Endothelial cell of umbilical vein (primary cell): ENCODE data around the gene SYNE1. TPM values are rescaled to one million over a fixed set of nuclear protein-coding genes. Genes with fewer than 3 reads are reported as not detected.

Experiments used
- BruUV-seq: library from RNA; stranded (reverse); fragments of 400-500 nt; replicated peaks from 2 replicates; lab custom pipeline; 2021; lab: Mats Ljungman, UMichigan
- CTCF ChIA-PET: fragments of 300-600, 350-600 bp; sonication (Branson Sonifier 250); formaldehyde crosslinking; loops from one replicate; lab custom pipeline; 2021; ENCODE audit warnings: antibody characterized with exemption, inconsistent platforms; lab: Charles Lee
- POLR2A ChIA-PET: fragments of 300-600, 350-600 bp; sonication (Branson Sonifier 250); formaldehyde crosslinking; loops from one replicate; lab custom pipeline; 2021; ENCODE audit warnings: antibody characterized with exemption, inconsistent platforms; lab: Charles Lee
- DNase-seq: peaks from one replicate; pipeline ENCODE4 v3.0.0-alpha.2; 2011; ENCODE audit warnings: low read depth, low spot score
- FAIRE-seq: peaks from 2 replicates; lab custom pipeline; 2011; peaks lifted over from hg19 to GRCh38; lab: Jason Lieb, UNC
- H2AFZ ChIP-seq: 2 replicates; pipeline ENCODE4 v1.6.0; 2012; ENCODE audit warnings: low read depth, low read length, control low read depth, inconsistent platforms
- H3K27ac ChIP-seq: 2 replicates; pipeline ENCODE4 v1.5.1; 2011; ENCODE audit warnings: low read depth, mild to moderate bottlenecking, control low read depth, low read length, moderate library complexity; ENCODE audit not compliant: insufficient read depth
- H3K27me3 ChIP-seq, 2 experiments: 2 replicates each; pipeline versions ENCODE4 v1.6.0 to v1.6.1; 2011; ENCODE audit warnings: low read length in 2 of 2, mixed read lengths in 1 of 2; ENCODE audit not compliant: control insufficient read depth in 2 of 2, insufficient read depth in 2 of 2
- H3K36me3 ChIP-seq, 2 experiments: 2 replicates in 1 of 2; 3 replicates in 1 of 2; pipeline ENCODE4 v1.5.1; 2011; ENCODE audit warnings: low read length in 2 of 2, mild to moderate bottlenecking in 1 of 2, moderate library complexity in 1 of 2; ENCODE audit not compliant: control insufficient read depth in 2 of 2, insufficient read depth in 2 of 2; ENCODE audit errors: extremely low read depth in 1 of 2
- H3K4me1 ChIP-seq: 3 replicates; pipeline ENCODE4 v1.5.1; 2011; ENCODE audit warnings: mild to moderate bottlenecking, low read length; ENCODE audit not compliant: control insufficient read depth, insufficient read depth; ENCODE audit errors: extremely low read depth
- H3K4me2 ChIP-seq: 2 replicates; pipeline ENCODE4 v1.6.1; 2011; ENCODE audit warnings: low read length, control low read depth, mixed read lengths; ENCODE audit not compliant: insufficient read depth
- H3K4me3 ChIP-seq, 3 experiments: fragments of 200-600 bp in 1 of 3; sonication (generic), shearing (Covaris generic) in 1 of 3; replicated peaks in 1 of 3; 2 replicates each; pipeline ENCODE4 v1.5.1; 2011 to 2016; ENCODE audit warnings: control low read depth in 3 of 3, low read length in 3 of 3, mild to moderate bottlenecking in 2 of 3, inconsistent platforms in 1 of 3, low read depth in 1 of 3, moderate library complexity in 1 of 3; ENCODE audit not compliant: insufficient read depth in 1 of 3
- H3K79me2 ChIP-seq: 2 replicates; pipeline ENCODE4 v1.6.0; 2012; ENCODE audit warnings: low read length, inconsistent platforms; ENCODE audit not compliant: control insufficient read depth, insufficient read depth
- H3K9ac ChIP-seq: replicated peaks from 2 replicates; pipeline ENCODE3; 2011; ENCODE audit warnings: low read length, control low read depth; ENCODE audit not compliant: insufficient read depth; ENCODE audit errors: extremely low read depth
- H3K9me1 ChIP-seq: replicated peaks from 3 replicates; pipeline ENCODE4 v1.6.0; 2011; ENCODE audit warnings: mild to moderate bottlenecking, low read length; ENCODE audit not compliant: control insufficient read depth, insufficient read depth; ENCODE audit errors: extremely low read depth
- H3K9me3 ChIP-seq: replicated peaks from 2 replicates; pipeline ENCODE4 v1.5.1; 2012; ENCODE audit warnings: low read length, inconsistent platforms; ENCODE audit not compliant: control insufficient read depth, insufficient read depth
- H4K20me1 ChIP-seq: replicated peaks from 2 replicates; pipeline ENCODE3; 2011; ENCODE audit warnings: mild to moderate bottlenecking, low read length; ENCODE audit not compliant: control insufficient read depth, insufficient read depth; ENCODE audit errors: extremely low read depth
- FOS ChIP-seq: IDR thresholded peaks from 2 replicates; pipeline ENCODE4 v1.6.1; 2011; ENCODE audit warnings: mild to moderate bottlenecking, low read length, moderate library complexity, borderline replicate concordance; ENCODE audit not compliant: insufficient read depth
- GATA2 ChIP-seq: IDR thresholded peaks from 2 replicates; pipeline ENCODE4 v1.7.0; 2011; ENCODE audit warnings: low read depth, mild to moderate bottlenecking, moderate library complexity, mixed read lengths, low read length; ENCODE audit not compliant: insufficient read length, insufficient read depth
- JUN ChIP-seq: IDR thresholded peaks from 2 replicates; pipeline ENCODE4 v1.6.1; 2011; ENCODE audit warnings: borderline replicate concordance, low read depth; ENCODE audit not compliant: insufficient read length, insufficient read depth
- MYC ChIP-seq: IDR thresholded peaks from one replicate; pipeline ENCODE4 v1.6.1; 2011; ENCODE audit warnings: mild to moderate bottlenecking, low read depth, low read length
- POLR2A ChIP-seq: IDR thresholded peaks from 2 replicates; pipeline ENCODE4 v1.6.1; 2012; ENCODE audit warnings: low read depth, mild to moderate bottlenecking, control low read depth, low read length
- POLR2AphosphoS5 ChIP-seq: IDR thresholded peaks from 2 replicates; pipeline ENCODE4 v1.6.1; 2012; ENCODE audit warnings: low read depth, mild to moderate bottlenecking, control low read depth, low read length, moderate library complexity; ENCODE audit not compliant: insufficient read depth
- dilution Hi-C: fragments of 300-500 bp; cut with MboI; formaldehyde crosslinking; loops from one replicate; pipeline ENCODE4 v1.15.0; 2019; ENCODE audit warnings: low sequenced_read_pairs; ENCODE audit not compliant: extremely low pct_ligation_motif_present
- intact Hi-C: fragments of 100-400 bp; cut with micrococcal nuclease; formaldehyde crosslinking; loops from one replicate; pipeline ENCODE4 v1.10.0; 2022
- polyA plus RNA-seq, 4 experiments: library from polyadenylated mRNA; depleted of rRNA in 3 of 4; stranded (reverse) in 3 of 4; unstranded in 1 of 4; fragments of >200 nt; gene quantifications; 2 replicates each; pipeline versions ENCODE4 v1.2.1 to v1.2.3, GENCODE V29; 2011 to 2012; ENCODE audit warnings: missing spikeins in 1 of 4
- total RNA-seq: library from RNA; stranded (reverse); gene quantifications from 2 replicates; pipeline ENCODE4 v1.2.3, GENCODE V29; 2021
- TF ChIP-seq, protein P1 (sequence below): IDR thresholded peaks from 2 replicates; pipeline ENCODE4 v1.6.1; 2011; ENCODE audit not compliant: insufficient read depth, insufficient read length
- TF ChIP-seq, protein P2 (sequence below), 2 donors: IDR thresholded peaks; 1 replicate in 1 of 2; 2 replicates in 1 of 2; pipeline ENCODE4 v1.5.1; 2011; ENCODE audit warnings: low read length in 2 of 2, mild to moderate bottlenecking in 2 of 2, moderate library complexity in 2 of 2, control low read depth in 1 of 2, inconsistent platforms in 1 of 2, low read depth in 1 of 2; ENCODE audit not compliant: insufficient read depth in 1 of 2; ENCODE audit errors: extremely low read depth in 1 of 2

The SYNE1 gene
- total and polyA plus RNA-seq, 2 donors (not counting 3 experiments of a cell fraction or from before 2014, with no cell fraction given): 26.5 to 52.3 TPM

DNA sequence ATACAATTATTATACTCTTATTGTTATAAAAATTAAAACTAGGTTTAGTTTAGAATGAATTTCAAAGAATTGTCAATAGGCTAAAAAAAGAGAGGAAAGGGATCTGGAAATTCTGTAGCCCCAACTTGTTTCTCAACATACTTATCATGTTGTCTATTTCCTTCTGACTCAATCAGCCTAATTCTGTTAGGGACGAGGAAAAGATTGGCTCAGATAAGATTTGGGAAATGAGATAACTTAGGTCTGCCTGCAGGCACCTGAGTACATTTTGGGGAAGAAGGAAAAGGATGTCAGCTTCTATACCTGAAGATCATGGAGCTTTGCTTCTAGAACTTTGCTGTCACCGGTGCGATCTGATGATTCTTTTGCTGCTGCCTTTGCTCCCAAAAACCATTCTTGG is 238.8 kb downstream of the SYNE1 start:
- POLR2A ChIA-PET: no interaction called here
- Histone ChIP-seq H3K9me3 (no peaks in the 10 kb centered on the region), H3K9me1 (no peaks in the 10 kb centered on the region), H3K9ac (no peak overlapping the region), H3K4me2 (no peak overlapping the region), H2AFZ (no peak overlapping the region), H3K27ac (no peak overlapping the region), H3K27me3 (no peaks in the 10 kb centered on the region), H3K36me3 (no peaks in the 10 kb centered on the region), H3K4me1 (no peaks in the 10 kb centered on the region), H3K4me3 (no peak overlapping the region), H3K79me2 (no peaks in the 10 kb centered on the region), H4K20me1 (no peaks in the 10 kb centered on the region)
- BruUV-seq: no TSS peak
- intact Hi-C loops: no loop called here
- no peak for TF ChIP-seq JUN
- no peak for FAIRE-seq
- CTCF ChIA-PET: interaction anchor here (1.3 kb wide), 1 partner anchor 42 kb away, joined by 4 read pairs; no protein-coding TSS in a partner anchor
- dilution Hi-C loops: no loop called here
- DNase-seq: no peak

DNA sequence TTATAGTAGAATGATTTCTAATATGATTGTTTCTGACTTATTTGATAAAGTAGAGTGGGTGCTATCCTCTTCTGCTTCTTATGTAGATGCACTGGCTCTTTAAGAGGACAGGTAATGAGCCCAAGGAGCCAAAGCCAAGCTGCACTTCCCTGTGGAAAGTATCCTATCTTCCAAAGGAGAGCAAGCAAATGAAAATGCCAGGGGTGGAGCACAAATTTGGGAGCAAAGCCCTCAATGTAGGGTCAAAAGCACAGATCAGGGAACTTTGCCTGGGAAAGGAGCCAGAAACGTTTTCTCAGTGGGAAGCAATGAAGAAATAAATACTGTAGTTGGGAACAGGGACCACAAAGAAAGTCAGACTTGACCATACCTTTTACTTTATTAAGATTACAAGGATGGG is 242.9 kb downstream of the SYNE1 start:
- Histone ChIP-seq H3K4me2 (no peak overlapping the region), H3K4me3 (no peak overlapping the region), H4K20me1 (no peaks in the 10 kb centered on the region), H3K9me1 (no peaks in the 10 kb centered on the region), H3K9me3 (no peaks in the 10 kb centered on the region), H3K4me1 (no peaks in the 10 kb centered on the region), H3K9ac (no peak overlapping the region), H3K79me2 (no peaks in the 10 kb centered on the region), H3K27me3 (no peaks in the 10 kb centered on the region), H2AFZ (no peak overlapping the region), H3K27ac (no peak overlapping the region), H3K36me3 (no peaks in the 10 kb centered on the region)
- CTCF ChIA-PET: interaction anchor here (0.7 kb wide), 1 partner anchor 301 kb away, joined by 3 read pairs; no protein-coding TSS in a partner anchor
- TF ChIP-seq POLR2AphosphoS5 (no peak), JUN (no peak), MYC (no peak), FOS (no peak), GATA2 (no peak), POLR2A (no peak)
- TF ChIP-seq, protein P1, sequence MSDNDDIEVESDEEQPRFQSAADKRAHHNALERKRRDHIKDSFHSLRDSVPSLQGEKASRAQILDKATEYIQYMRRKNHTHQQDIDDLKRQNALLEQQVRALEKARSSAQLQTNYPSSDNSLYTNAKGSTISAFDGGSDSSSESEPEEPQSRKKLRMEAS: no peak
- TF ChIP-seq, protein P2, sequence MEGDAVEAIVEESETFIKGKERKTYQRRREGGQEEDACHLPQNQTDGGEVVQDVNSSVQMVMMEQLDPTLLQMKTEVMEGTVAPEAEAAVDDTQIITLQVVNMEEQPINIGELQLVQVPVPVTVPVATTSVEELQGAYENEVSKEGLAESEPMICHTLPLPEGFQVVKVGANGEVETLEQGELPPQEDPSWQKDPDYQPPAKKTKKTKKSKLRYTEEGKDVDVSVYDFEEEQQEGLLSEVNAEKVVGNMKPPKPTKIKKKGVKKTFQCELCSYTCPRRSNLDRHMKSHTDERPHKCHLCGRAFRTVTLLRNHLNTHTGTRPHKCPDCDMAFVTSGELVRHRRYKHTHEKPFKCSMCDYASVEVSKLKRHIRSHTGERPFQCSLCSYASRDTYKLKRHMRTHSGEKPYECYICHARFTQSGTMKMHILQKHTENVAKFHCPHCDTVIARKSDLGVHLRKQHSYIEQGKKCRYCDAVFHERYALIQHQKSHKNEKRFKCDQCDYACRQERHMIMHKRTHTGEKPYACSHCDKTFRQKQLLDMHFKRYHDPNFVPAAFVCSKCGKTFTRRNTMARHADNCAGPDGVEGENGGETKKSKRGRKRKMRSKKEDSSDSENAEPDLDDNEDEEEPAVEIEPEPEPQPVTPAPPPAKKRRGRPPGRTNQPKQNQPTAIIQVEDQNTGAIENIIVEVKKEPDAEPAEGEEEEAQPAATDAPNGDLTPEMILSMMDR (IDR thresholded peaks at IDR 0.05; ENCODE audit: extremely low read depth in 1 of 2, insufficient read depth in 1 of 2, low read depth in 1 of 2, low read length in 2 of 2): no peak
- dilution Hi-C loops: no loop called here
- no TSS peak for BruUV-seq
- no peak for DNase-seq
- no peak for FAIRE-seq
- POLR2A ChIA-PET: no interaction called here
- intact Hi-C loops: no loop called here
